Cerebellar cortex (tissue), 1 donor: ENCODE results near the gene ING4.

Source experiments
- DNase-seq: peaks from one replicate; pipeline ENCODE4 v3.0.0-alpha.2; 2015; ENCODE audit warnings: low spot score

Gene ING4

GRCh38 chr12:6606331-6607131, 56.4 kb downstream of the ING4 start:
- DNase-seq = peak; percentile 35

- DNase-seq = peak; percentile 39
These were observed 57.2 kb downstream of the ING4 start for GRCh38 chr12:6605421-6606330.

- no peak for DNase-seq
These were observed 58.5 kb downstream of the ING4 start for GRCh38 chr12:6604259-6605029.

GRCh38 chr12:6603095-6603567, 59.8 kb downstream of the ING4 start:
- DNase-seq = no peak

- no peak for DNase-seq
These were observed 60.4 kb downstream of the ING4 start for GRCh38 chr12:6602526-6602925.
